H1 (cell line): ENCODE data around the gene C21orf58. TPM values are rescaled to one million over a fixed set of nuclear protein-coding genes. Genes with fewer than 3 reads are reported as not detected.

Experiments
- CTCF ChIA-PET: fragments of 300-600 bp; sonication (Branson Sonifier 250); formaldehyde crosslinking; loops from one replicate; lab custom pipeline; 2021; ENCODE audit not compliant: partially characterized antibody; lab: Charles Lee
- POLR2A ChIA-PET: fragments of 300-600 bp; sonication (Branson Sonifier 250); formaldehyde crosslinking; loops from one replicate; lab custom pipeline; 2021; ENCODE audit warnings: inconsistent platforms; ENCODE audit not compliant: partially characterized antibody; lab: Charles Lee
- DNase-seq, 2 experiments: peaks; one replicate each; pipeline versions ENCODE4 v3.0.0 to v3.0.0-alpha.2; 2010 to 2022; ENCODE audit warnings: low spot score in 2 of 2, low read depth in 1 of 2, mixed read lengths in 1 of 2
- FAIRE-seq: peaks from 2 replicates; lab custom pipeline; 2011; peaks lifted over from hg19 to GRCh38; lab: Jason Lieb, UNC
- H2AFZ ChIP-seq: 2 replicates; pipeline ENCODE4 v1.8.1; 2012; ENCODE audit warnings: low read length, inconsistent platforms
- H2AK5ac ChIP-seq: 2 replicates; pipeline ENCODE4 v1.6.1; 2013; ENCODE audit warnings: low read depth, low read length
- H2BK120ac ChIP-seq: replicated peaks from 2 replicates; pipeline ENCODE3; 2013; ENCODE audit warnings: low read depth, low read length, inconsistent platforms
- H2BK12ac ChIP-seq: 2 replicates; pipeline ENCODE4 v1.6.1; 2013; ENCODE audit warnings: low read depth, low read length
- H2BK15ac ChIP-seq: 2 replicates; pipeline ENCODE4 v1.6.1; 2013; ENCODE audit warnings: low read length
- H2BK20ac ChIP-seq: 2 replicates; pipeline ENCODE4 v1.6.1; 2013; ENCODE audit warnings: low read length
- H2BK5ac ChIP-seq: 2 replicates; pipeline ENCODE4 v1.6.1; 2013; ENCODE audit warnings: low read depth, low read length
- H3K14ac ChIP-seq: 2 replicates; pipeline ENCODE4 v1.6.1; 2013; ENCODE audit warnings: inconsistent platforms; ENCODE audit not compliant: insufficient read length
- H3K18ac ChIP-seq: 2 replicates; pipeline ENCODE4 v1.6.1; 2013; ENCODE audit warnings: low read length; ENCODE audit errors: extremely low read depth
- H3K23ac ChIP-seq: 2 replicates; pipeline ENCODE4 v1.6.1; 2013; ENCODE audit warnings: inconsistent platforms; ENCODE audit not compliant: insufficient read length
- H3K23me2 ChIP-seq: 2 replicates; pipeline ENCODE4 v1.6.1; 2013; ENCODE audit warnings: low read depth, low read length
- H3K27ac ChIP-seq: 2 replicates; pipeline ENCODE4 v1.6.1; 2011; ENCODE audit warnings: low read depth, low read length, inconsistent platforms
- H3K27me3 ChIP-seq, 4 experiments: replicated peaks in 1 of 4; 1 replicate in 1 of 4; 2 replicates in 3 of 4; pipeline versions ENCODE4 v1.6.1 to v1.8.1; 2011 to 2013; ENCODE audit warnings: low read length in 3 of 4, mild to moderate bottlenecking in 3 of 4, inconsistent platforms in 2 of 4, mixed read lengths in 2 of 4, moderate library complexity in 1 of 4; ENCODE audit not compliant: control insufficient read depth in 3 of 4, insufficient read depth in 3 of 4; ENCODE audit errors: extremely low read depth in 1 of 4
- H3K36me3 ChIP-seq, 4 experiments: 2 replicates each; pipeline versions ENCODE4 v1.6.1 to v1.8.1; 2011 to 2013; ENCODE audit warnings: mild to moderate bottlenecking in 4 of 4, low read length in 3 of 4, moderate library complexity in 2 of 4, control low read depth in 1 of 4, inconsistent platforms in 1 of 4; ENCODE audit not compliant: insufficient read depth in 4 of 4, control insufficient read depth in 2 of 4
- H3K4ac ChIP-seq: replicated peaks from 2 replicates; pipeline ENCODE3; 2013; ENCODE audit warnings: low read length, low read depth, mixed read lengths, inconsistent platforms; ENCODE audit not compliant: insufficient read length
- H3K4me1 ChIP-seq, 4 experiments: replicated peaks in 1 of 4; 1 replicate in 1 of 4; 2 replicates in 3 of 4; pipeline versions ENCODE4 v1.6.1 to v1.8.1; 2011 to 2013; ENCODE audit warnings: low read length in 3 of 4, inconsistent platforms in 2 of 4, mixed read lengths in 1 of 4; ENCODE audit not compliant: insufficient read depth in 4 of 4, control insufficient read depth in 3 of 4
- H3K4me2 ChIP-seq, 2 experiments: 2 replicates each; pipeline versions ENCODE4 v1.6.1 to v1.8.1; 2011 to 2013; ENCODE audit warnings: low read depth in 2 of 2, low read length in 2 of 2, control low read depth in 1 of 2, inconsistent platforms in 1 of 2, mild to moderate bottlenecking in 1 of 2; ENCODE audit not compliant: insufficient read depth in 1 of 2
- H3K4me3 ChIP-seq, 4 experiments: fragments of 200-600, 300-600 bp in 1 of 4; sonication (generic), shearing (Covaris generic), sonication (Bioruptor Twin) in 1 of 4; 2 replicates each; pipeline versions ENCODE4 v1.5.1 to v1.8.1; 2011 to 2016; ENCODE audit warnings: low read length in 4 of 4, low read depth in 3 of 4, control low read depth in 2 of 4, inconsistent platforms in 2 of 4, mild to moderate bottlenecking in 2 of 4, mixed read lengths in 1 of 4, moderate library complexity in 1 of 4; ENCODE audit not compliant: insufficient read depth in 2 of 4; ENCODE audit errors: extremely low read depth in 1 of 4
- H3K56ac ChIP-seq: replicated peaks from 2 replicates; pipeline ENCODE3; 2013; ENCODE audit warnings: low read depth, mild to moderate bottlenecking, mixed read lengths, low read length, inconsistent platforms; ENCODE audit not compliant: insufficient read length
- H3K79me1 ChIP-seq: 2 replicates; pipeline ENCODE4 v1.6.1; 2013; ENCODE audit warnings: low read depth, low read length, control low read depth
- H3K79me2 ChIP-seq, 2 experiments: 2 replicates each; pipeline versions ENCODE4 v1.6.1 to v1.8.1; 2012 to 2013; ENCODE audit warnings: low read length in 2 of 2, mild to moderate bottlenecking in 2 of 2, inconsistent platforms in 1 of 2; ENCODE audit not compliant: insufficient read depth in 2 of 2, control insufficient read depth in 1 of 2
- H3K9ac ChIP-seq, 4 experiments: replicated peaks in 1 of 4; 1 replicate in 1 of 4; 2 replicates in 3 of 4; pipeline versions ENCODE4 v1.6.1 to v1.8.1; 2011 to 2013; ENCODE audit warnings: low read depth in 3 of 4, low read length in 3 of 4, control low read depth in 2 of 4, mild to moderate bottlenecking in 2 of 4, moderate library complexity in 2 of 4, inconsistent platforms in 1 of 4; ENCODE audit errors: extremely low read depth in 1 of 4
- H3K9me3 ChIP-seq, 2 experiments: 2 replicates each; pipeline versions ENCODE4 v1.6.1 to v1.8.1; 2012 to 2013; ENCODE audit warnings: mild to moderate bottlenecking in 2 of 2, moderate library complexity in 2 of 2, control low read depth in 1 of 2, inconsistent platforms in 1 of 2, low read depth in 1 of 2, low read length in 1 of 2, mixed read lengths in 1 of 2; ENCODE audit not compliant: insufficient read depth in 2 of 2
- H4K20me1 ChIP-seq, 2 experiments: replicated peaks in 1 of 2; 2 replicates each; pipeline versions ENCODE3 to v1.8.1; 2011 to 2013; ENCODE audit warnings: inconsistent platforms in 2 of 2, low read length in 2 of 2, mild to moderate bottlenecking in 1 of 2; ENCODE audit not compliant: insufficient read depth in 2 of 2, control insufficient read depth in 1 of 2
- H4K5ac ChIP-seq: 2 replicates; pipeline ENCODE4 v1.6.1; 2013; ENCODE audit warnings: low read length, low read depth, mixed read lengths, inconsistent platforms; ENCODE audit not compliant: insufficient read length
- H4K8ac ChIP-seq: 2 replicates; pipeline ENCODE4 v1.8.0; 2013; ENCODE audit warnings: mild to moderate bottlenecking, moderate library complexity, low read length, inconsistent platforms; ENCODE audit not compliant: insufficient read depth; ENCODE audit errors: extremely low read depth
- H4K91ac ChIP-seq: replicated peaks from 2 replicates; pipeline ENCODE3; 2013; ENCODE audit warnings: low read length, mixed read lengths, inconsistent platforms; ENCODE audit not compliant: insufficient read length
- CEBPB ChIP-seq: IDR thresholded peaks from 2 replicates; pipeline ENCODE4 v1.6.1; 2012; ENCODE audit warnings: low read depth, low read length
- CHD1 ChIP-seq: IDR thresholded peaks from 2 replicates; pipeline ENCODE4 v1.6.1; 2012; ENCODE audit warnings: low read depth, low read length, improper control_type of control experiment
- JUN ChIP-seq: IDR thresholded peaks from 2 replicates; pipeline ENCODE4 v1.6.1; 2011; ENCODE audit warnings: low read depth, mild to moderate bottlenecking, improper control_type of control experiment, low read length
- POLR2A ChIP-seq, 2 experiments: IDR thresholded peaks; 1 replicate in 1 of 2; 2 replicates in 1 of 2; pipeline ENCODE4 v1.6.1; 2011; ENCODE audit warnings: low read depth in 2 of 2, low read length in 2 of 2, mild to moderate bottlenecking in 2 of 2; ENCODE audit errors: control extremely low read depth in 1 of 2
- POLR2AphosphoS5 ChIP-seq: IDR thresholded peaks from 2 replicates; pipeline ENCODE4 v1.6.1; 2011; ENCODE audit warnings: low read depth, low read length
- WGBS, 2 experiments: shearing (Covaris generic) in 1 of 2; methylation state at CpG; one replicate each; pipeline versions ENCODE4 v1.1.6 to v1.1.7; 2013 to 2015; ENCODE audit warnings: low lambda C conversion rate in 2 of 2, mixed read lengths in 2 of 2, inconsistent platforms in 1 of 2, low coverage in 1 of 2, missing lambda C conversion rate in 1 of 2; ENCODE audit not compliant: insufficient replicate concordance in 2 of 2, insufficient coverage in 1 of 2, insufficient read length in 1 of 2; ENCODE audit errors: extremely low coverage in 1 of 2, missing lambda C conversion rate in 1 of 2; 5-methylcytosine and 5-hydroxymethylcytosine counted together
- polyA plus RNA-seq, 7 experiments: library from polyadenylated mRNA; depleted of rRNA in 3 of 7; stranded (reverse) in 5 of 7; unstranded in 2 of 7; fragments of >200 nt in 5 of 7; fragments of 200-250 nt in 2 of 7; gene quantifications; 1 replicate in 5 of 7; 2 replicates in 1 of 7; 4 replicates in 1 of 7; pipeline versions ENCODE4 v1.2.1 to v1.2.3, GENCODE V29; 2011 to 2013; ENCODE audit warnings: missing spikeins in 2 of 7, mixed read lengths in 2 of 7
- total RNA-seq: library from RNA; stranded (reverse); fragmentation: NEBNext Ultra II Directional; extraction: Animal tissue kit (Norgen Biotek cat#: 25700); gene quantifications from 2 replicates; pipeline ENCODE4 v1.2.1, GENCODE V29; 2021

C21orf58 gene
- total and polyA plus RNA-seq, 2 of the 8 experiments (the other 6 are each of a cell fraction or from before 2014, with no cell fraction given) = 13.8 to 26.1 TPM

DNA sequence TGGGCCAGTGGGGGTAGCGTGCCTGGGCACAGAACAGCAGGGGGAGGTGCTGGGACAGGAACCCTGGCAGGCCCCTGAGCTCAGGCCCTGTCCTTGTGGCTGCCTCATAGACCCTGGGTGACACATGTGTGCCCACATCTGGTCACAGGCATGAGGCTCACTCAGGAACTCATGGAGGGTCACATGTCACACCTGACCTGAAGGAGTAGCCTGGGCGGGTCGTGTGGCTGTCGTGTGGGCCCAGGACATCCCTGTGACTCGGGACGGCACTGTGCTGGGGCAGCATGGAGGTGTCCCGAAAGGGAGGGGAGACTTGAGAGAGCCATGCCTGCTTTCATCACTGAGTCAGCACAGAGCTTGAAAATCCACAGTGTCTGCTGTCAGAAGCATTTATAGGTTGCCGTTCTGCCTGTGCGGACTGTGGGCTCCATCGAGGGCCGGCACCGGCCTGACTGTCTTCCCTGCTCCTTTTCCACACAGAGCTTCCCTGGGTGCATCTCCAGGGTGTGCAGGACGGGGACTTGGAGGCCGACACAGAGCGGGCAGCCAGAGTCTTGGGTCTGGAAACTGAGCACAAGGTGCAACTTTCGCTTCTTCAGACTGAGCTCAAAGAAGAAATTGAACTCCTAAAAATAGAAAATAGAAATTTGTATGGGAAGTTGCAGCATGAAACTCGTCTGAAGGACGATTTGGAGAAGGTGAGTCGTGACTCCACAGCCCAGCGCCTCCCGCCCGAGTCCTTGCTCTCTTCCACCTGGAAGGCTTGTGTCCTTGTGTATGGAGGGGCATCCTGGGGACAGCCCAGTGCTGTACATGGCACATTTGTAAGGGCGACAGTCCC is 33.0 kb upstream of the C21orf58 start:
- H2BK120ac ChIP-seq = no peak overlapping the region
- POLR2A ChIA-PET = no interaction called here
- no peak overlapping the region for H3K9ac ChIP-seq
- H3K18ac ChIP-seq = no peak overlapping the region
- H4K20me1 ChIP-seq = peaks cover 0 to 15% of the 10 kb centered on the region in 2 experiments
- H3K27ac ChIP-seq = no peak overlapping the region
- no peak for TF ChIP-seq POLR2A (IDR thresholded peaks at IDR 0.05; ENCODE audit: control extremely low read depth in 1 of 2, low read depth in 2 of 2, low read length in 2 of 2)
- TF ChIP-seq POLR2AphosphoS5 = no peak
- TF ChIP-seq CEBPB = no peak
- no peak for TF ChIP-seq JUN
- TF ChIP-seq CHD1 = no peak
- no peak overlapping the region for H2BK20ac ChIP-seq
- no peak overlapping the region for H3K4me3 ChIP-seq
- H3K9me3 ChIP-seq = no peaks in the 10 kb centered on the region
- no peak for DNase-seq
- CTCF ChIA-PET = no interaction called here
- H3K23ac ChIP-seq = no peak overlapping the region
- no peak overlapping the region for H3K4ac ChIP-seq
- no peaks in the 10 kb centered on the region for H3K27me3 ChIP-seq
- no peak overlapping the region for H2BK15ac ChIP-seq
- no peak overlapping the region for H3K4me2 ChIP-seq
- no peaks in the 10 kb centered on the region for H3K23me2 ChIP-seq
- H4K91ac ChIP-seq = no peak overlapping the region
- no peak overlapping the region for H4K5ac ChIP-seq
- H2AK5ac ChIP-seq = no peak overlapping the region
- no peak overlapping the region for H2AFZ ChIP-seq
- no peak overlapping the region for H2BK12ac ChIP-seq
- no peaks in the 10 kb centered on the region for H3K79me2 ChIP-seq
- peaks cover 25 to 47% (median 42%) of the 10 kb centered on the region in 4 experiments for H3K36me3 ChIP-seq
- WGBS, 2 experiments = 89% methylated on average over 23 of the region's 23 CpGs; no CpG with 5 or more reads in 1 of the 2 experiments
- H3K14ac ChIP-seq = no peak overlapping the region
- H3K79me1 ChIP-seq = no peaks in the 10 kb centered on the region; the same call in 1 of the 2 replicates
- no peak overlapping the region for H4K8ac ChIP-seq
- H3K56ac ChIP-seq = no peak overlapping the region
- H2BK5ac ChIP-seq = no peak overlapping the region
- H3K4me1 ChIP-seq = no peaks in the 10 kb centered on the region
- FAIRE-seq = no peak
